Keratinocyte (primary cell): Measurements from ENCODE around the gene TTC28. TPM values are rescaled to one million over a fixed set of nuclear protein-coding genes. Genes with fewer than 3 reads are reported as not detected.

Experiments
- DNase-seq: peaks from one replicate; pipeline ENCODE4 v3.0.0-alpha.2; 2011; ENCODE audit warnings: low read depth, missing footprints, low spot score
- FAIRE-seq: peaks from 2 replicates; lab custom pipeline; 2011; peaks lifted over from hg19 to GRCh38; lab: Jason Lieb, UNC
- H2AFZ ChIP-seq: 2 replicates; pipeline ENCODE4 v1.6.0; 2012; ENCODE audit warnings: low read length, control low read depth, inconsistent platforms; ENCODE audit not compliant: control insufficient read depth
- H3K27ac ChIP-seq: 2 replicates; pipeline ENCODE4 v1.5.1; 2011; ENCODE audit warnings: low read length; ENCODE audit not compliant: control insufficient read depth, insufficient read depth
- H3K27me3 ChIP-seq: 3 replicates; pipeline ENCODE4 v1.6.0; 2011; ENCODE audit warnings: low read length; ENCODE audit not compliant: control insufficient read depth, insufficient read depth; ENCODE audit errors: extremely low read depth
- H3K36me3 ChIP-seq, 2 experiments: 2 replicates in 1 of 2; 3 replicates in 1 of 2; pipeline ENCODE4 v1.5.1; 2011; ENCODE audit warnings: low read length in 2 of 2, mild to moderate bottlenecking in 1 of 2; ENCODE audit not compliant: control insufficient read depth in 2 of 2, insufficient read depth in 2 of 2; ENCODE audit errors: extremely low read depth in 1 of 2
- H3K4me1 ChIP-seq: 3 replicates; pipeline ENCODE4 v1.5.1; 2011; ENCODE audit warnings: low read length; ENCODE audit not compliant: control insufficient read depth, insufficient read depth; ENCODE audit errors: extremely low read depth
- H3K4me2 ChIP-seq: 3 replicates; pipeline ENCODE4 v1.6.0; 2011; ENCODE audit warnings: low read depth, low read length; ENCODE audit not compliant: control insufficient read depth, insufficient read depth; ENCODE audit errors: extremely low read depth
- H3K4me3 ChIP-seq, 3 experiments: fragments of 200-600 bp in 1 of 3; sonication (generic) in 1 of 3; 2 replicates in 2 of 3; 3 replicates in 1 of 3; pipeline ENCODE4 v1.5.1; 2011 to 2016; ENCODE audit warnings: low read length in 3 of 3, mild to moderate bottlenecking in 3 of 3, control low read depth in 2 of 3, inconsistent platforms in 1 of 3, low read depth in 1 of 3, mixed read lengths in 1 of 3, mixed run types in 1 of 3, moderate library complexity in 1 of 3; ENCODE audit not compliant: control insufficient read depth in 2 of 3, insufficient read depth in 2 of 3; ENCODE audit errors: extremely low read depth in 1 of 3
- H3K79me2 ChIP-seq: 2 replicates; pipeline ENCODE4 v1.6.0; 2012; ENCODE audit warnings: low read length; ENCODE audit not compliant: control insufficient read depth, insufficient read depth
- H3K9ac ChIP-seq: 3 replicates; pipeline ENCODE4 v1.6.0; 2011; ENCODE audit warnings: low read length; ENCODE audit not compliant: control insufficient read depth, insufficient read depth; ENCODE audit errors: extremely low read depth
- H3K9me1 ChIP-seq: 3 replicates; pipeline ENCODE4 v1.6.0; 2011; ENCODE audit warnings: low read length; ENCODE audit not compliant: control insufficient read depth, insufficient read depth; ENCODE audit errors: extremely low read depth
- H3K9me3 ChIP-seq: 2 replicates; pipeline ENCODE4 v1.5.1; 2012; ENCODE audit warnings: low read depth, low read length; ENCODE audit not compliant: control insufficient read depth
- H4K20me1 ChIP-seq: 3 replicates; pipeline ENCODE4 v1.6.0; 2011; ENCODE audit warnings: low read length; ENCODE audit not compliant: control insufficient read depth, insufficient read depth; ENCODE audit errors: extremely low read depth
- EZH2 ChIP-seq: IDR thresholded peaks from one replicate; pipeline ENCODE4 v1.6.1; 2012; ENCODE audit warnings: inconsistent platforms, mild to moderate bottlenecking, low read length, moderate library complexity
- dilution Hi-C: fragments of 300-500 bp; cut with MboI; formaldehyde crosslinking; loops from one replicate; pipeline ENCODE4 v1.7.0; 2020; ENCODE audit warnings: low sequenced_read_pairs; ENCODE audit not compliant: extremely low pct_ligation_motif_present
- polyA plus RNA-seq, 5 experiments: library from polyadenylated mRNA; depleted of rRNA in 3 of 5; stranded (reverse) in 3 of 5; stranded (forward) in 1 of 5; unstranded in 1 of 5; fragments of >200 nt; gene quantifications; 1 replicate in 1 of 5; 2 replicates in 3 of 5; 3 replicates in 1 of 5; pipeline versions ENCODE4 v1.2.1 to v1.2.3, GENCODE V29; 2011 to 2012; ENCODE audit warnings: missing spikeins in 2 of 5, low read depth in 1 of 5, low replicate concordance in 1 of 5
- TF ChIP-seq, protein P1 (sequence below), 3 experiments: IDR thresholded peaks in 1 of 3; conservative IDR thresholded peaks in 1 of 3; optimal IDR thresholded peaks in 1 of 3; 2 replicates in 2 of 3; 3 replicates in 1 of 3; pipeline versions ENCODE3 to v1.5.1; 2011; ENCODE audit warnings: low read length in 3 of 3, mild to moderate bottlenecking in 3 of 3, moderate library complexity in 2 of 3, control low read depth in 1 of 3, inconsistent platforms in 1 of 3; ENCODE audit not compliant: insufficient read depth in 2 of 3; ENCODE audit errors: extremely low read depth in 1 of 3

The TTC28 gene
- polyA plus RNA-seq, 1 donor (not counting 4 experiments of a cell fraction or from before 2014, with no cell fraction given), result 0.66 TPM

GRCh38 chr22:28237783-28238182 lies 441.9 kb downstream of the TTC28 start:
- H3K27ac ChIP-seq, result no peak overlapping the region
- H3K9me3 ChIP-seq, result no peaks in the 10 kb centered on the region
- H4K20me1 ChIP-seq, result no peaks in the 10 kb centered on the region
- H3K4me2 ChIP-seq, result no peak overlapping the region
- no peak overlapping the region for H2AFZ ChIP-seq
- H3K79me2 ChIP-seq, result no peaks in the 10 kb centered on the region
- H3K27me3 ChIP-seq, result no peaks in the 10 kb centered on the region
- H3K9me1 ChIP-seq, result no peaks in the 10 kb centered on the region
- H3K4me3 ChIP-seq, result no peak overlapping the region
- H3K9ac ChIP-seq, result no peak overlapping the region
- H3K36me3 ChIP-seq, result no peaks in the 10 kb centered on the region
- TF ChIP-seq, protein P1, sequence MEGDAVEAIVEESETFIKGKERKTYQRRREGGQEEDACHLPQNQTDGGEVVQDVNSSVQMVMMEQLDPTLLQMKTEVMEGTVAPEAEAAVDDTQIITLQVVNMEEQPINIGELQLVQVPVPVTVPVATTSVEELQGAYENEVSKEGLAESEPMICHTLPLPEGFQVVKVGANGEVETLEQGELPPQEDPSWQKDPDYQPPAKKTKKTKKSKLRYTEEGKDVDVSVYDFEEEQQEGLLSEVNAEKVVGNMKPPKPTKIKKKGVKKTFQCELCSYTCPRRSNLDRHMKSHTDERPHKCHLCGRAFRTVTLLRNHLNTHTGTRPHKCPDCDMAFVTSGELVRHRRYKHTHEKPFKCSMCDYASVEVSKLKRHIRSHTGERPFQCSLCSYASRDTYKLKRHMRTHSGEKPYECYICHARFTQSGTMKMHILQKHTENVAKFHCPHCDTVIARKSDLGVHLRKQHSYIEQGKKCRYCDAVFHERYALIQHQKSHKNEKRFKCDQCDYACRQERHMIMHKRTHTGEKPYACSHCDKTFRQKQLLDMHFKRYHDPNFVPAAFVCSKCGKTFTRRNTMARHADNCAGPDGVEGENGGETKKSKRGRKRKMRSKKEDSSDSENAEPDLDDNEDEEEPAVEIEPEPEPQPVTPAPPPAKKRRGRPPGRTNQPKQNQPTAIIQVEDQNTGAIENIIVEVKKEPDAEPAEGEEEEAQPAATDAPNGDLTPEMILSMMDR (optimal IDR thresholded peaks at IDR 0.05 in 1 of 3, IDR thresholded peaks at IDR 0.05 in 1 of 3, conservative IDR thresholded peaks at IDR 0.05 in 1 of 3; ENCODE audit: extremely low read depth in 1 of 3, insufficient read depth in 2 of 3, low read length in 3 of 3), result no peak
- TF ChIP-seq EZH2, result no peak
- FAIRE-seq (no peak), DNase-seq (no peak)
- H3K4me1 ChIP-seq, result no peaks in the 10 kb centered on the region
- dilution Hi-C loops, result no loop called here

- H3K79me2 ChIP-seq, result no peaks in the 10 kb centered on the region
- H3K4me1 ChIP-seq, result no peaks in the 10 kb centered on the region
- no peak overlapping the region for H3K4me3 ChIP-seq
- no peak overlapping the region for H3K9ac ChIP-seq
- FAIRE-seq (no peak), DNase-seq (no peak)
- TF ChIP-seq, protein P1 (optimal IDR thresholded peaks at IDR 0.05 in 1 of 3, IDR thresholded peaks at IDR 0.05 in 1 of 3, conservative IDR thresholded peaks at IDR 0.05 in 1 of 3; ENCODE audit: extremely low read depth in 1 of 3, insufficient read depth in 2 of 3, low read length in 3 of 3), result no peak
- TF ChIP-seq EZH2, result no peak
- H3K9me1 ChIP-seq, result no peaks in the 10 kb centered on the region
- dilution Hi-C loops, result no loop called here
- no peaks in the 10 kb centered on the region for H3K27me3 ChIP-seq
- no peak overlapping the region for H3K4me2 ChIP-seq
- H4K20me1 ChIP-seq, result no peaks in the 10 kb centered on the region
- no peak overlapping the region for H2AFZ ChIP-seq
- no peak overlapping the region for H3K27ac ChIP-seq
- no peaks in the 10 kb centered on the region for H3K9me3 ChIP-seq
- no peaks in the 10 kb centered on the region for H3K36me3 ChIP-seq
These were observed 442.5 kb downstream of the TTC28 start for GRCh38 chr22:28237112-28237511.
